HG03378 (cell line): ENCODE results near the gene CSMD2.

Source experiments
- ATAC-seq: cut with Tn5 transposase; IDR thresholded peaks from one replicate; pipeline ENCODE4 v1.9.1; 2021; ENCODE audit warnings: mild to moderate bottlenecking, moderate library complexity; ENCODE audit not compliant: unreplicated experiment

Gene CSMD2

DNA sequence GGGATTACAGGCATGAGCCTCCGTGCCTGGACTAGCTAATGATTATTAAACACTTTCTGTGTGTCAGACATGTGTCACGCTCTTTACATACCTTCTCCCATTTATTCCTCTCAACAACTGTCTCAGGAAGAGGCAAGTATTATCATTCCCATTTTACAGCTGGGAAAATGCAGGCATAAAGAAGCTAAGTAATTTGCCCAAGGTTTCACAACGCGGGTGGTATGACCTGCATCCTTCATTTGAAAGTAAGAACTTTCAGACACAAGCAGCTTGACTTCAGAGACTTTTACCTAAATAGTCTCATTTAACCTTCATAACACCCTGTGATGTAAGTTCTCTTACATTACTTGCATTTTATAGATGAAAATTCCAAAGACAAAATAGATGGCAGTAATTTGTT lies 693.6 kb downstream of the CSMD2 start:
- no peak for ATAC-seq

DNA sequence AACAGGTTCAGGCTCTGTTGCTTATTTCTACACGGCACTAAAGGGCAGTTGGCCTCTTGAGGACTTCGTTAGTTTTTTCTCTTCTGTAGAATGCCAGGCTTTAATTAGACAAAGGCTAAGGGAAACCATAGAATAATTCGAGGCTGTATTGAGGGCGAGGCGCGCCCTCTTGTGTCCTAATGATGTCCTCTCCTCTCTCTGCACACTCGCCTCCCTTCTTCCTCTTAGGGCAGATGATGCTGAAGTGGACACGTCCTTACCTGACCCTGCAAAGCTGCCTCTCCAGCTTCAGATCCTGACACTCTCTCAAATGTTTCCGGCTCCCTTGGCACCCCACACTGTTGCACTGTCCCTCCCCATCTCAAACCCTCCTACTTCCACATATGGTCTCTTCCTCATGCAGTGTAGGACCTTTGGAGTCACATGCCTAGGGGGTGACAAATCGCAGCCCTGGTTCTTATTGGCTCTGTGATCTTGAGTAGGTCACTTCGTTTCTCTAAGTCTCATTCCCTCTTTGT lies 694.5 kb downstream of the CSMD2 start:
- no peak for ATAC-seq

DNA sequence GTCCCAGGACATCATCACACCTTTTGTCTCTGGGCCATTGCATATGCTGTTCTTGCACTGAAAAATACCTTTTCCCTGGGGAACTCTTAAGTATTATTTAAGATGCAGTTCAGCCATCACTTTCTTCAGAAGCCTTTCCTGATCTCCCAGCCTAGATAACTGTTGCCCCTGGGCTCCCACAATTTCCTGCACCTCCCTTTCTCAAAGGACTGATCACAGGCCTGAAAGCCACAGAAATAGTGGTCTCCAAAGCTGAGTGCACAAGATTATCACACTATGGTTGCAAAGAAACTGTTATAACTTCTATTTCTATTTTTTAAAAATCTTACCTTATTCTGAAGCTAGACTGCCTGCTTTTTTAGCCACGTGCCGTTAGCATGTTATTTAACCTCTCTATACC lies 695.3 kb downstream of the CSMD2 start:
- ATAC-seq: no peak

DNA sequence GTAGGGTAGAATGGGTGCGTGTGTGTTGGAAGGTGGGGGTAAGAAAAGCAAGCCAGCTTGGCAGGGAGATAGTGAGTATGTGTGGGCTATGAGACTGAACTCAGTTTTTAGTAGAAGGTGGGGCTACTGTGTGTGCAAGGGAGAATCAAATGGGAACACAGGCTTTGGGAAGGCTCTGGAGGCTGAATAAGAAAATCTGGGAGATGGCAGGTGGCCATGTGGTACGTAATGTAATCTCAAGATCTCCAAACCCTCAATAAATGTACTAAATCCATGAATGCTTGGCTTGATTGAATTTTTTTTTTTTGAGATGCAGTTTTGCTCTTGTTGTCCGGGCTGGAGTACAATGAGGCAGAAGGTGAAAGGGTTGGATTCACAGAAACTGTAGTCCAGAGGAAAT lies 696.1 kb downstream of the CSMD2 start:
- ATAC-seq: no peak

DNA sequence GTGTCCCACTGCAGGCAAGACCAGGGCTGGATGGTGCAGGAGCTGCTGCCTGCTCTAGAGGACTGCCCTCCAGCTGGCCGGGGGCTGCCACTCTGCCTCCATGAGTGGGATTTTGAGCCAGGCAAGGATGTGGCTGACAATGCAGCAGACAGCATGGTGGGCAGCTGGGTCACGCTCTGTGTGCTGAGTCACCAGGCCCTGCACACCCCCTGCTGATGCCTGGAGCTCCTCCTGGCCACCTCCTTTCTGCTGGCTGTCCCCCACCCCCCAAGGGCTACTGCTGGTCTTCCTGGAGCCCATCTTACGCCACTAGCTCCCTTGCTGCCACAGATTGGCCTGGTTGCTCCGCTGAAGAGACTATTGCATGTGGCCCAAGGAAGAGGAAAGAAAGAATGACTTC lies 696.5 kb downstream of the CSMD2 start:
- ATAC-seq: no peak

DNA sequence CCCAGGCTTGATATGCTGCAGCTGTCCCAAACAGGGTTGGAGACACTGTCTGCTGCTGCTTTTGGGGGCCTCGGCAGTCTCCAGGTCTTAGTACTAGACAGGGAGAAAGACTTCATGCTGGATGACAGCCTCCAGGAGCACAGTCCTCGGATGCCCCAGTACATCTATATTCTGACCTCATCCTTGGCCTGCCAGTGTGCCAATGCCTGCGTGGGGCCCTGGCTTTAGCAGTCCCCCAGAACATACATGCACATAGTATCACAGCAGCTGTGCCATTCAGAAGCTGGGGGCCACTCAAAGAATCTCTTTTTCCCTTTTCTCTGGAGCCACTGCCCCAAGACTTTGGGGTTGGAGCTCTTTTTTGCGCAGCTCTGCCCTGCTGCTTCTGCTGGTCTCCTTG lies 697.0 kb downstream of the CSMD2 start:
- no peak for ATAC-seq

DNA sequence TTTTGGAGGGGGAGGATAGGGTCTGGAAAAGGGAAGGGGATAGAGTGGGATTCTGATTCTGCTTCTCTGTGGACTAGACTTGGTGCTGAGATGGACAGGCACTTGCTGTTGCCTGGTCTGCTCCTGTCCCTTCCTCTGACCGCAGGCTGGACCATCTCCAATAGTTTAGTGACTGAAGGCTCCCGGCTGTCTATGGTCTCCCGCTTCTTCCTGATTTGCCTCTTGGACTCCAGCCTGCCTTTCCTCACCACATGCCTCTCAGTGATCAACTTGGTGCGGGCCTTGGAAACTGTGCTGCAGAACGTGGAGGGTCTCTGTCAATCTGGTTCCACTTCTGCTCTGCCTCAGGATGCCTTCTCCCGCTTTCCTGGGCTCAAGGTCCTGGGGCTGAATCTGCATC lies 698.9 kb downstream of the CSMD2 start:
- ATAC-seq: no peak

DNA sequence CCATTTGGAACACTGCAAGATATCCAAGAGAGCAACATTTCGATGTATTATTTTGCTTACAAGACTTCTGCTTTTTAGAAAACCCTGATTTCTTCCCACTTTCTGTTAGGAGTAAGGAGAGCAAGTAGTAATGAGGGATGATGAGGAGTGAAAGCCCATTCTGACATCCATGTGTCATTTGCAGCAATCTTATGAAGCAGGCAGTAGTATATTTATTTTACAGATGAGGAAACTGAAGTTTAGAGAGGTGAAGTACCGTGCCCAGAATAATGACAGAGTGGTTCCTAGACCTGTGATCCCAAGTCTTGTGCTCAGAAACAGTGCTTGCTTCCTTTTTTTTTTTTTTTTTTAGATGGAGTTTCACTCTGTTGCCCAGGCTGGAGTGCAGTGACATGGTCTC lies 699.7 kb downstream of the CSMD2 start:
- no peak for ATAC-seq

DNA sequence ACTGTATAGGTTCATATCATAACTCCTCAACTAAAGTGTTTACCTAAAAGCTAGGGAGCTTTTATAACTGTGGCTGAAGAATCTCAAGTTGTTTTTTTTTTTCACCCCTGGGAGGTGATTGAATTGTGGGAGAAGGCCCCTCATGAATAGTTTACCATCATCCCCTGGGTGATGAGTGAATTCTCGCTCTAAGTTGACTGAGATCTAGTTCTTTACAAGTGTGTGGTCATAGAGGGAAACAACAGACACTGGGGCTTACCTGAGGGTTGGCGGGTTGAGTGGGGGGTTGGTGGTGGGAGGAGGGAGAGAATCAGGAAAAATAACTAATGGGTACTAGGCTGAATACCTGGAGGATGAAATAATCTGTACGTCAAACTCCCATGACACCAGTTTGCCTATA lies 700.5 kb downstream of the CSMD2 start:
- ATAC-seq: no peak
